OCI-LY7 (cell line): ENCODE data around the gene SEC61B.

Experiments
- EZH2phosphoT487 ChIP-seq: fragments of 200-600 bp; sonication (generic); IDR thresholded peaks from 2 replicates; pipeline ENCODE4 v1.6.1; 2018; ENCODE audit warnings: low read depth, borderline replicate concordance, mild to moderate bottlenecking, mixed run types, antibody characterized with exemption, low read length, moderate library complexity, mixed read lengths
- TF ChIP-seq, protein P1 (sequence below): fragments of 200-600 bp; sonication (generic); conservative IDR thresholded peaks from 2 replicates; pipeline ENCODE4 v1.5.1; 2014; ENCODE audit warnings: mild to moderate bottlenecking, antibody characterized with exemption, low read length, moderate library complexity, mixed read lengths

DNA sequence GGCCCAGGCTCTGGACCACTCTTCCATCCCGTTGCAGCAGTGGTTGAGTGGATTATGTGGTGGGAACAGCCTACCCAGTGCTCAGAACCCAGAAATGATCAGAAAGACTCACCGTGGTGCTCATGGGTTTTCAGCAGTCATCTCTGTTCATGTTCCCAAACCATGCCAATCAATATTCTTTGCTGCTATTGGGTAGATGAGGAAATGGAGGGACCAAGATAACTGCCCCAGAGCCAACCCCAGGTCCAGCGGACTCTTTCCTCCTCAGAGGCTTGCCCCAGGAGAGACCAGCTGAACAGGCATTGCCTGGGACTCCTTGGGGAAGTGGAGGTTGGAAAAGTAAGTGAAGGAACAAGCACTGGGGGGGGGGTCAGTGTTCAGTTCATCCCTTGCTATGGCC lies 38.5 kb upstream of the SEC61B start:
- TF ChIP-seq, protein P1, sequence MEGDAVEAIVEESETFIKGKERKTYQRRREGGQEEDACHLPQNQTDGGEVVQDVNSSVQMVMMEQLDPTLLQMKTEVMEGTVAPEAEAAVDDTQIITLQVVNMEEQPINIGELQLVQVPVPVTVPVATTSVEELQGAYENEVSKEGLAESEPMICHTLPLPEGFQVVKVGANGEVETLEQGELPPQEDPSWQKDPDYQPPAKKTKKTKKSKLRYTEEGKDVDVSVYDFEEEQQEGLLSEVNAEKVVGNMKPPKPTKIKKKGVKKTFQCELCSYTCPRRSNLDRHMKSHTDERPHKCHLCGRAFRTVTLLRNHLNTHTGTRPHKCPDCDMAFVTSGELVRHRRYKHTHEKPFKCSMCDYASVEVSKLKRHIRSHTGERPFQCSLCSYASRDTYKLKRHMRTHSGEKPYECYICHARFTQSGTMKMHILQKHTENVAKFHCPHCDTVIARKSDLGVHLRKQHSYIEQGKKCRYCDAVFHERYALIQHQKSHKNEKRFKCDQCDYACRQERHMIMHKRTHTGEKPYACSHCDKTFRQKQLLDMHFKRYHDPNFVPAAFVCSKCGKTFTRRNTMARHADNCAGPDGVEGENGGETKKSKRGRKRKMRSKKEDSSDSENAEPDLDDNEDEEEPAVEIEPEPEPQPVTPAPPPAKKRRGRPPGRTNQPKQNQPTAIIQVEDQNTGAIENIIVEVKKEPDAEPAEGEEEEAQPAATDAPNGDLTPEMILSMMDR = no peak
- TF ChIP-seq EZH2phosphoT487 = no peak
